Measurements from ENCODE around the gene EIF4E1B.

- TF ChIP-seq CTCF (IDR thresholded peaks at IDR 0.05 in 4 of 5, conservative IDR thresholded peaks at IDR 0.05 in 1 of 5) (no peak), POLR2A (IDR thresholded peaks at IDR 0.05) (no peak)
These were observed 64.2 kb downstream of the EIF4E1B start for GRCh38 chr5:176694631-176695030.
